ENCODE results near the gene TJAP1.

Gene TJAP1

GRCh38 chr6:43504756-43505593, 27.6 kb downstream of the TJAP1 start:
- no peak for DNase-seq
- TF ChIP-seq CTCF (IDR thresholded peaks at IDR 0.05; ENCODE audit: low read depth, low read length): no peak
- Histone ChIP-seq H3K27ac (no peak overlapping the region), H3K9me3 (ENCODE audit: severe bottlenecking) (no peaks in the 10 kb centered on the region), H3K4me3 (ENCODE audit: low read depth, low read length) (no peak overlapping the region), H3K36me3 (peaks cover 57% of the 10 kb centered on the region), H3K27me3 (ENCODE audit: insufficient read depth, low read depth, severe bottlenecking) (peaks cover 12% of the 10 kb centered on the region)

GRCh38 chr6:43505718-43506117, 28.3 kb downstream of the TJAP1 start:
- no peak overlapping the region for H3K27ac ChIP-seq
- TF ChIP-seq CTCF (IDR thresholded peaks at IDR 0.05; ENCODE audit: low read depth, low read length): peak; percentile 40
- H3K9me3 ChIP-seq (ENCODE audit: severe bottlenecking): no peaks in the 10 kb centered on the region
- H3K27me3 ChIP-seq (ENCODE audit: insufficient read depth, low read depth, severe bottlenecking): peaks cover 12% of the 10 kb centered on the region
- no peak overlapping the region for H3K4me3 ChIP-seq (ENCODE audit: low read depth, low read length)
- DNase-seq: no peak
- H3K36me3 ChIP-seq: peaks cover 50% of the 10 kb centered on the region

GRCh38 chr6:43506171-43506570, 28.8 kb downstream of the TJAP1 start:
- H3K9me3 ChIP-seq (ENCODE audit: severe bottlenecking): no peaks in the 10 kb centered on the region
- TF ChIP-seq CTCF (IDR thresholded peaks at IDR 0.05; ENCODE audit: low read depth, low read length): no peak
- no peak overlapping the region for H3K4me3 ChIP-seq (ENCODE audit: low read depth, low read length)
- H3K27me3 ChIP-seq (ENCODE audit: insufficient read depth, low read depth, severe bottlenecking): peaks cover 12% of the 10 kb centered on the region
- peaks cover 50% of the 10 kb centered on the region for H3K36me3 ChIP-seq
- no peak for DNase-seq
- no peak overlapping the region for H3K27ac ChIP-seq

- H3K9me3 ChIP-seq (ENCODE audit: severe bottlenecking): no peaks in the 10 kb centered on the region
- H3K27ac ChIP-seq: no peak overlapping the region
- TF ChIP-seq CTCF (IDR thresholded peaks at IDR 0.05; ENCODE audit: low read depth, low read length): peak; percentile 99
- DNase-seq: peak; percentile 91
- H3K4me3 ChIP-seq (ENCODE audit: low read depth, low read length): no peak overlapping the region
- peaks cover 12% of the 10 kb centered on the region for H3K27me3 ChIP-seq (ENCODE audit: insufficient read depth, low read depth, severe bottlenecking)
- peaks cover 53% of the 10 kb centered on the region for H3K36me3 ChIP-seq
Measured at GRCh38 chr6:43506667-43507471, 29.5 kb downstream of the TJAP1 start.

GRCh38 chr6:43508481-43509141, 31.2 kb downstream of the TJAP1 start:
- Histone ChIP-seq H3K36me3 (peaks cover 54% of the 10 kb centered on the region), H3K4me3 (ENCODE audit: low read depth, low read length) (no peak overlapping the region), H3K27me3 (ENCODE audit: insufficient read depth, low read depth, severe bottlenecking) (peaks cover 12% of the 10 kb centered on the region), H3K27ac (no peak overlapping the region), H3K9me3 (ENCODE audit: severe bottlenecking) (no peaks in the 10 kb centered on the region)
- 0 out of 2 replicates have a peak, but pooled peaks have one; percentile 3 for TF ChIP-seq CTCF (IDR thresholded peaks at IDR 0.05; ENCODE audit: low read depth, low read length)
- no peak for DNase-seq

Measured in WERI-Rb-1 (cell line).